HG03565 (cell line): Measurements from ENCODE around the gene IRAK1BP1.
"Not testable (repeated sequence)": the region's sequence is repeated elsewhere in the genome, so short reads cannot be mapped to it uniquely, and the experiment has no call there.

Source experiments
- ATAC-seq: cut with Tn5 transposase; IDR thresholded peaks from one replicate; pipeline ENCODE4 v1.9.1; 2021; ENCODE audit warnings: mild to moderate bottlenecking, moderate library complexity; ENCODE audit not compliant: unreplicated experiment

The IRAK1BP1 gene, protein sequence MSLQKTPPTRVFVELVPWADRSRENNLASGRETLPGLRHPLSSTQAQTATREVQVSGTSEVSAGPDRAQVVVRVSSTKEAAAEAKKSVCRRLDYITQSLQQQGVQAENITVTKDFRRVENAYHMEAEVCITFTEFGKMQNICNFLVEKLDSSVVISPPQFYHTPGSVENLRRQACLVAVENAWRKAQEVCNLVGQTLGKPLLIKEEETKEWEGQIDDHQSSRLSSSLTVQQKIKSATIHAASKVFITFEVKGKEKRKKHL

DNA sequence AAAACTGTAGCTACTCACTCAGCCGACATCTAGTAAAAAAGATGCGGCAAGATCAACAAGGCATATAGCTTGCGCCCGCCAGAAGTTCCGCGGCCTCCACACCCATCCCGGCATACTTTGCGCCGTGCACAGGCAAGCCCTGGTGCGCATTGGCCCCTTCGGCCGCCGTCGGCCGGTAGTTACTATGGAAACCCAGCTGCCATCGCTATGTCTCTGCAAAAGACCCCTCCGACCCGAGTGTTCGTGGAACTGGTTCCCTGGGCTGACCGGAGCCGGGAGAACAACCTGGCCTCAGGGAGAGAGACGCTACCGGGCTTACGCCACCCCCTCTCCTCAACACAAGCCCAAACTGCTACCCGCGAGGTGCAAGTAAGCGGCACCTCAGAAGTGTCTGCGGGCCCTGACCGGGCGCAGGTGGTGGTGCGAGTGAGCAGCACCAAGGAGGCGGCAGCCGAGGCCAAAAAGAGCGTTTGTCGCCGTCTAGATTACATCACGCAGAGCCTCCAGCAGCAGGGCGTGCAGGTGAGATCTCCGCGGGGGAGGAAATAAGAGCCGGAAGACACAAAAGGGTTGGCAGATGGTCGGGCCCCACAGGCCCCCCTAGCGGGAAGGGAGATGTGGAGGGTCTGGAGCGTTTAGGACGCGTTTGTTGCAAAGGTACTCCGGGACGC is at the start of gene IRAK1BP1:
Gene IRAK1BP1 (plus strand): TSS at position 182 of the 671 bp plus-strand sequence. CDS start 26 bp downstream, at position 208.
- ATAC-seq, result peak; percentile 93

DNA sequence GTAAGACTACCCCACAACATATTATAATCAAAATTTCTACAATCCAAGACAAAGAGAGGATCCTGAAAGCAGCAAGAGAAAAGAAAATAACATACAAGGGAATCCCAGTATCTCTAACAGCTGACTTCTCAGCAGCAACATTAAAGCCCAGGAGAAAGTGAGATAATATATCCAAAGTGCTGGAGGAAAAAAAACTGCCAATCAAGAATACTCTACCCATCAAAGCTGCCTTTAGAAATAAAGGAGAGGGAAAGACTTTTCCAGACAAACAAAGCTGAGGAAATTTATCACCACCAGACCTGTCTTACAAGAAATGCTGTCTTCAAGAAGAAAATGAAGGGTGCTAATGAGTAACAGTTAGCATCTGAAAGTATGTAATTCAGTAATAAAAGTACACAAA is 43.3 kb upstream of the IRAK1BP1 start:
- ATAC-seq, result no peak

DNA sequence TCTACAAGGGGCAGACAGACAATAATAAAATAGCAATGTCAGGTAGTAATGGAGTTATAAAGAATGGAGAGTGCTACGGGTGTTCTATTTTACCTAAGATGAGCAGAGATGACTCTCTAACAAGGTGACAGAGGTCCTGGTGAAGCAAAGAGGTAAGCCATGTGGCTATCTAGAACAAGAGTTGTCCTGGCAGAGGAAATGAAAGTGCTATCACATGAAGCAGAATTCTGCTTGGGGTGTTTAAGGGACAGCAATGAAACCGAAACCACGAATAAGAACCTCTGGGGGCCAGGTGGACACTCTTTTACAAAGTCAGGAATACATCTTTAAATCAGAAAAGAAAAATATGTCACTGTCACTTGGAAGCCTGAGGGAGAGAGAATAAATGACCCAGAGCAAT is 37.9 kb upstream of the IRAK1BP1 start:
- peak; percentile 39 for ATAC-seq

DNA sequence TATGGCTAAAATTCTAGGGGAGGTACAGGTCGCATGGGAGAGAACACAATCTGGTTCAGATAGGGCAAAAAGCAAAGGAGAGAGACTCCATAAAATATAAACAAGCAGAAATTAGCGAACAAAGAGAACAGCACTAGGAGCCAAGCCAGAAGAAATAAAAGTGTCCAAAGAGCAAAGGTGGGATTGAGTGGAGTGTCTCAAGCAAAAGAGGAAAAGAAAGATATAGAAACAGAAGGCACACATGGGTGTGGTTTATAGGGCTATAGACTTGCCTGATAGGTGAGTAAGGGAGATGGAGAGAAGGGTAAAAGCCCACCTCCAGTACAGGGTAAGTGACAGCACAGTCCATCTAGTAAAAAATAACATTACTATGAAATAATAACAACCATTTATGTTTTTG is 36.5 kb upstream of the IRAK1BP1 start:
- ATAC-seq, result no peak

DNA sequence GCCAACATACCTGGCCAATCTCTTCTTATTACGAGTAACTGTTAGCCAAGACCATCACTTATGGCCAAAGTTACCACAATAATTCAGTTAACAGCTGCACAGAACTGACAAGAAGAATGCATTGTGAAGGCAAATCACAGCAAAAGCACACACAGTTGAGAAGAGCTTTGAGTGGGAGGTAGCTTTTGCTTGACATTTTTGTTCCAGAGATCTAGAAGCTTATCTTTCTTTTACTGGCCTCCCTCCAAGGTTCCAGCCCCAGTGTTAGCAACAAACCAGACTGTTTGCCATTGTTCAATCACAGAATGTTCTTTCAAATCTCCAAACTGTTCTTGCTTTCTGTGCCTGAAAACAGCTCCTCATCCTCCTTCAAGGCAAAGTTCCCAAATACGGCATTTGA is 35.9 kb upstream of the IRAK1BP1 start:
- no peak for ATAC-seq

DNA sequence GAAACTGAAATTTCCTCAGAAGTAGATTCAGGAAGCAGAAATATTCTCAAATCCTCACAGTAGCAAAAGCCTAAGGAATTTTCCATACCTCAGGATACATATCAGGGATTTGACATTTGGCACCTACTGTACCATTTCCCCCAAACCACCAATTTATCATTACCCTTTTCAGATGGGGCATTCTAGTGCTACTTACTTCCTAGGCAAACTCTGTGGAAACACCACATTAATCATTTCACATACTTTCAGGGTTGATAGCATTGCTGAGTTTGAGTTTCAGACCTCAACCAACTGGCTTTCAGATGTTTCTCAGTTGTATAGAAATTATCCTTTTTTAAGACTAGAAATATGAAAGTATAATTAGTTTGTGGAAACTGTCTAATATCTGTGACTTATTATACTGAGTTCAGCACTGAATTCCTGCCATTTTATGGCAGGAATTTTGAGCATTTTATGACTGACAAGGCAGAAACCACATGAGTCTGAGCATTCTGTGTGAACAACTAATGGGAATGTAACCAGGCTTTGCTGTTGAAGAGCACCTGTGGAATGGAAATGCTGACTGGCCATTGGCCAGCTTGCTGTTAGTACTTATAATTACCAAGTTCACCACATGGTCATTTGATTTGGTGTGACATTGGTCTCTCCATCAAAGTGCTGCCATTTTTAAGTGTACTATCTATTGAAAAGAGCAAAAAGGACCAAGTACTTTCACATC is 35.1 kb upstream of the IRAK1BP1 start:
- no peak for ATAC-seq

DNA sequence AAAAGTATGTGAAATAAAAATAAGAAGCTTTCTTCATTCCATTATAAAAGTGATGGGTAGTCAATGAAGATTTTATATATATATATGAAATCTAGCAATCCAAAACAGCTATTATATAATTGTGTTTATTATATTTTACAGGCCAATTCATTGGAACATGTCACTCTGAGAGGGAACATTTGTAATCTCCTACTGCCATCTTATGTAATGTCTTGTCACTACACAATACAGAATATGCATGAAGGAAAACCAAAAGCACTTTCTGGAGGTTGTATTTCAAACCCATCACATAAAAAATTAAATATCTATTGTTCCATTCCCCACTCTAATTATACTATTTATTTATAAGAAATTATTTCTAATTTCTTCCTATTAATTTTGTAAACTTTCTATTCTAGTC is 31.5 kb upstream of the IRAK1BP1 start:
- ATAC-seq, result no peak

DNA sequence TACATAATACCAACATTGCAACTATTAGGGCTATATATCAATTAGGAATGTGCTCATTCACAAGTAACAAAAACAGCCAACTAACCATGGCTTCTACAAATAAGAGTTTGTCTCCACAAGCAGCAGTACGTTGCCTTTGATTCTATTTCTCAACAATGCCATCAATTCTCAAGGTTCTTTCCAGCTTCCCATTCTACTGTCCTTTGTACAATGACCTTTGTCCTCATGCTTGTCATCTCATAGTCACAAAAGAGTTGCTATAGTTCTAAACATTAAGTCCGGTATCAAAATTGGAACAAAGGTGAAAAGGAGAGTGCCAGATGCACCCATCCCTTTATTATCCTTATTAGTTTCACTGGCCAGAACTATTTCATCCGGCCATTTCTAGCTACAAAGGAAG is 30.8 kb upstream of the IRAK1BP1 start:
- no peak for ATAC-seq

DNA sequence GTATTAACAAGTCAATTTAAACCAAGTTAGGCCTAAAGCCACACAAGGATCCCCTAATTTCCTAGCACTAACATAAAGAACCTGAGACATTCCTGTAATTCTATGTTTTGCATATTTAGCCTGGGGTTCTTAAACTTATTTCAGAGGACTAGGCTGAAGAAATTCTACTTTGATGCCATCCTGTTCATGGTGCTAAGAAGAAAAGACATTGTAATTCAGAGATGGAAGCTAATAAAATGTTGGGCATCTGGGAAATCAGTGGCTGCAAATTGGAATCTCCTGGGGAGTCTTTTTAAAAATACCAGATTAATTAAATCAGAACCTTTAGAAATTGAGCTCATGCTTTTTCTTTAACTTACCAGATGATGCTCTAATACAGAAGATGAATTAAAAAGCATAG is 26.2 kb upstream of the IRAK1BP1 start:
- no peak for ATAC-seq

DNA sequence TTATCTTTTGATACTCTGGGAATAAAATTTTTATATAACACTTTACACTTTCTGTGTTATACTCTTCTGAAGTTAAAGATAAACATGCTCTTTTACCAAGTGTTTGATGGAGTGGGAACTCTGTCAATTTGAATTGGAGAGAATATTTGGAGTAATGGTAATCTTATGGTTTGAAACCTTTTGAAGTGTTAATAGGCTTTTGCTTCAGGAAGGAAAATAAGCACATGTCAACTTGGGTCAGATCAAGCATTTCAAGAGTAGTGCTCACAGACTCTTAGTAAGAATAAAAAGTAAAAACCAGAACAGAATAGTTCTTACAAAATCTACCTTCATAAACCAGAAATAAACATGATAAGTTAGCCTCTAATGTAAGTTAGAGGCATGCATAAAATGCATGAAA is 24.4 kb upstream of the IRAK1BP1 start:
- no peak for ATAC-seq

DNA sequence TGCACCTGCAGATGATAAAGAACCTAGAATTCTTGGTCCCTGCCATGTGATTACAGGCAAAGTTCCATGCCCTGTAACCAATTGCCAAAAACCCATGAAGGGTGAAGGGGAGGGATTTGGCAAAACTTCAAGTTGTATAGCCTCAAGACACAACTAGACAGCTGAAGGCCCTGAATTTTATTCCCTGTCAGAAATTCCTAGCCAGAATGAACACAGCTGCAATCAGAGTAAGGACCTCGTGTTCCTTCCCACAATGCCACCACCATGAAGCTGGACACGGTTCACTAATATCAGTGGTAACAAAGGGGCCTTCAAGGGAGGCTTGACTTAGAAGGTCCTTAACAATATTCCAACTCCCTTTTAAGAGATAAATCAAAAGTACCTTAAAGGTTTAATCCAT is 22.5 kb upstream of the IRAK1BP1 start:
- no peak for ATAC-seq

DNA sequence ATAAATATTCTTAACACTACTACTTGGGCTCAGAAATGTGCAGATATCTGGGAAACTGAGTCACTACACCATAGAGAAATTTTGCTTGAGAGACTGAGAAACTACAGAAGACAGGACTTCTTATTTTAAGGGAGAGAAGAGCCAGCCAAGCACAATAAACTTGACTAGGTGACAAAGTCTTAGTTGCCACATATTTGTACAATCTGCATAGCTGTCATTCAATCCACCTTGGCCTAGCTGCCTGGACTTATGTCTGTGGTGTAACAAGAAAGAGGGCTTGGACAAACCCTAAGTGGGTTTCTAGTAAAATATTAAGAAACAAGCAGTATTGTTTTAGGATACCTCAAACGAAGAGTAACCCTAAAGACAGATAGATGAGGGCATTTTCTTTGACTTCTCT is 21.8 kb upstream of the IRAK1BP1 start:
- ATAC-seq, result no peak

DNA sequence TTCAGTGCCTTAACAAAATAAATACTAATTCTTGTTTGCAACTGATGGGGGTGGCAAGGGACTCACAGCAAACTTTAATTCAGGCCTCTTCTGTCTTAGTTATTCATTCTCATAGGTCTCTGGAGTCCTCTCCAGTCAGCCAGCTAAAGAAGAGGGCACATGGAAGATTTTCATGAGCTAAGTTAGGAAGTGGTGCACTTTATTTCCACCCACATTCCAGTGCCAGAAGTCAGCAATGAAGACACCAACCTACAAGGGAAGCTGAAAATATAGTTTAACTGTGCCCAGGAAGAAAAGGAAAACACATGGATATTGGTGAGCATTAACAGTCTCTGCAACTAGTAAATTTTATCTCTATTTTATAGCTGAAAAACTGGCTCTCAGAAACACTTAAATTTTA is 16.7 kb upstream of the IRAK1BP1 start:
- ATAC-seq, result no peak

DNA sequence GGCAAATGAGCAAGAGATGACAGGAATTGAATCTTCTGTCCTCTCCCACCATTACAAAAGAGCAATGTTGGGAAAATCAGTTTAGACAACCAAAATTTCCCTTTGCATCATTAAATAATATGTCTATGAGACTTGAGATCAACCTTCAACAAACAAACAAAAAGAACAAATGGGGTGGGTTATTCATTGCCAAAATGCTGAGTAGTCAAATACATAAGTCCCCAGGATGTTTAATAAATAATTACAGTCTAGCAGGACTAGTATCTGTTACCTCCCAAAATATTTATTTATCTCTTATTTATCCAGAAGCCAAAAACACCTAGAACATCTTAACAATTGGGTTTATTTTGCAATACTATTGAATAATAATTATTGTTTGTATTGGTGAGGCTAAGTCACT is 16.2 kb upstream of the IRAK1BP1 start:
- ATAC-seq, result no peak

DNA sequence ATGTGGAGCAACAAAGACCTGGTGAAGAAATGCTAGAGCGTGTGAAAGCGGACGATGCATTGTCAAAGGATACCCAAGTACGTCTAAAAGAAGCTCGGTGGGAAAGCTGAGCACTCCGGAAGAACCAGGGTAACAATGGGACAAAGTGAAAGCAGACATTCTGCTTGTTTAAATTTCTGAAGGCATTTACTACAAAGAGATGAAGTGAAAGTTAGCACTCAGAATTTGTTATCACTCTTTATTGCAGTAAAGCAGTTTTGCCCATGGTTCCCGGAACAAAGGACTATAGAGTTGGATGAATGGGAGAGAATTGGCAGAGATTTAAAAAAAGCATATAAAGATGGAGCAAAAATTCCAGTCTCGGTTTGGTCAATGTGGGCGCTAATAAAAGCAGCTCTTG is 12.8 kb upstream of the IRAK1BP1 start:
- no peak for ATAC-seq

DNA sequence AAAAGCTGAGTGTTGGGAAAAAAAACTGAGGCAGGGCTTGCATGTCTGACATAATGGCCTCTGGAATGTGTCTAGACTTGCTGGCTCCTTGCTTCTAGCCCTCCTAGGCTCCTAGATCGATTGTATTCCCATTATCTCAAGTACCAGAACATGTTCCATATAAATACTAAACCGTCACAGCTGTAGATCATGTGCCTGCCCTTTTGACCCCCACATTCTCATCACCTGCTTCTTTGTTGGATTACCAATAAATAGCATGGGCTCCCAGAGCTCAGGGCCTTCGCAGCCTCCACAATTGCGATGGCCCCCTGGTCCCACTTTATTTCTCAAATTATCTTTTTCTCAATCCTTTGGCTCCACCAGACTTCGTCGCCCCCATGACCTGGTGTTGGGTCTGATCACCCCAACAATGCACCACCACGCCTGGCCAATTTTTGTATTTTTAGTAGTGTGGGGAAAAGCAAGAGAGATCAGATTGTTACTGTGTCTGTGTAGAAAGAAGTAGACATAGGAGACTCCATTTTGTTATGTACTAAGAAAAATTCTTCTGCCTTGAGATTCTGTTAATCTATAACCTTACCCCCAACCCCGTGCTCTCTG is 8.9 kb upstream of the IRAK1BP1 start:
- ATAC-seq, result not testable (repeated sequence)

DNA sequence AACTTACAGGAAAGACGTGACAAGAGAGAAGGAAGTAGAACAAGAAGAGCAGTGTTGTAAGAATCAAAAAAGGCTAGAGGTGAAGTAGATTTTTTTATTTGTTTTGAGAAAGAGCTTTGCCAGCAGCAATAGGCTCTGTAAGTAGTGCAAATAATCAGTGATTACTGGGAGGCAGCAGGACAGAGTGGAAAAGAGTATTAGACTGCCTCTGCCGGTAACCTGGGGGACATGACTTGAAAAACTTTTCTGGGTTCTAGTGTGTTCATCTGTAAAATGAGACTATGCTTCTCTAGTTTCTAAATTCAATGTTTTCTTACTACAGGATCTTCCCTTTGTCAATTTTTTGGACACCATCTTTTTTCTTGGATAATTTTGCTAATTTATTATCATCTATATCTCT is 5.8 kb upstream of the IRAK1BP1 start:
- ATAC-seq, result no peak

DNA sequence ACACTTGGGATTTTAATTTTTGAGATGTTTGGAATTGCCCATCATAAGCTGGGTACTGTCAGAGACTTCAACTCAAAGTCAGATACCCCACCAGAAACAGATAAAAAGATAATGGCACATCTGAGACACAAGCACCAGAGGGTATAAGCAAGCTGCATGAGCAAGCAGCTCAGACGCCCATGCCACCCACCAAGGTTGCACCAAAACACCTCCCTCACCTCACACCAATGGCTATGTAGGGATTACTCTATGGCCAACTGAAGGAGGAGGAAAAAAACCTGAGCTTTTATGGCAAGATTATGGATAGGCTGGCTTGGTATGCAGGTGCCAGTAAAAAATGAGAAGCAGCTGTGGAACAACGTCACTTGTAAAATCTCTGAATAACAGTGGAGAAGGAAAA is 3.8 kb upstream of the IRAK1BP1 start:
- ATAC-seq, result no peak

DNA sequence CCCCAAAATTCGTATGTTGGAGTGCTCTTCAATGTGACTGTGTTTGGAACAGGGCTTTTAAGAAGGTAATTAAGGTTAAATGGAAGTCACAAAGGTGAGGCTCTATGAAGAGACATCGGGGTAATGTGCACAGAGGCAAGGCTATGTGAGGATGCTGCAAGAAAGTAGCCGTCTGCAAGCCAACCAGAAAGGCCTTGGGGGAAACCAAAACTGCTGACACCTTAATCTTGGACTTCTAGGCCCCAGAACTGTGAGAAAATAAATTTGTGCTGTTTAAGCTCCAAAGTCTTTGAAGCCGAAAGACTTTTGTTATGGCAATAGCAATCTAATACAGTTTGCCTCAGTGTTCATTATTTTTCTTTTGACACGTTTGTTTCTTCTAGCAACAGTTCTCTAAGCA is 2.4 kb upstream of the IRAK1BP1 start:
- no peak for ATAC-seq

DNA sequence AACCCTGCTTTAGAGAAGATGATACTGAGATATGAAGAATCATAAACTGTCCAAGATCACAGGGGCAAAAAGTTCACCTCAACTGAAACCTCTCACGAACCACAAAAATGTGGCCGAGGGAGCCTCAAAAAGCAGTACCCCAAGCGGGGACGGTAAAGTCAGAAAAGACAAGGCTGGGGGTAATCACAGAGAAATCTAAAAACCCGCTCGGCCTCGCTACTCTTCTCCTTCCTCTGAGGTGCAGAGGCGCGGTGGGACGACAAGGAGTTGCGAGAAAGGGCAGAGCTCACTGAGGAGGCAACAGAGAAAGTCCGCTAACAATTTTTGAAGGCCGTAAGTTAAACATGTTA is 356 bp upstream of the IRAK1BP1 start:
- peak; percentile 19 for ATAC-seq

DNA sequence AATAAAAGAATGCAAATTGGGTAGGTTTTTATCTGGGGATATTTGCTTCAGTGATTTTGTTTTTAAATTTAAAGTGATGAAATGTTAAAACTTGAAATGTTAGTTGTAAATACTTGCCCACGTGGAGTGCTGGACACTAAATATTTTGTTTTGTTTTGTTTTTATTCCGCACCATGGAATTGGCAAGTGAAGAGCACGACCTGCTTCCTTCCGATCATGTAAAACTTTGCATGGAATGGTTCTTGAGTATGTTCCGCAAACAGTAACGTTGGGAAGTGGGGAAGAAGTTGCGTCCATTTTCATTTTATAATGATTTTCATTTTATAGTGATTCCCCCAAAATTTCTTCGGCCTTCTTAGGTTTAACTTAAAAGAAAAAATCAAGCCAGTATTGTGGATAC is 765 bp downstream of the IRAK1BP1 start:
- no peak for ATAC-seq

DNA sequence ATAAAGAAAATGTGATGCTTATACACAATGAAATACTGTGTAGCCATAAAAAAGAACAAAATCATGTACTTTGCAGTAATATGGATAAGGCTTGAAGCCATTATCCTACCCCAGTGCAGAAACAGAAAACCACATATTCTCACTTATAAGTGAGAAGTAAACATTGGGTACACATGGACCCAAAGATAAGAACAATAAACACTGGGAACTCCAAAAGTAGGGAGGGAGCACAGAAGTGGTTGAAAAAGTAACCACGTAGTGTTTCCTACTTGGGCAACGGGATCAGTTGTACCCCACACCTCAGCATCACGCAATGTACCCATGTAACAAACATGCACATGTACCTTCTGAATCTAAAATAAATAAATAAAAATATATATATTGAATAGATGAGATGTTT is 8.2 kb downstream of the IRAK1BP1 start:
- no peak for ATAC-seq
